K562 (cell line): Measurements from ENCODE around the gene EVI5.

ENCODE experiments used
- CTCF ChIP-seq, 3 experiments: IDR thresholded peaks in 2 of 3; conservative IDR thresholded peaks in 1 of 3; 2 replicates each; pipeline ENCODE4 v1.5.1; 2011 to 2012; ENCODE audit warnings: low read length in 3 of 3, mild to moderate bottlenecking in 3 of 3, control low read depth in 2 of 3, improper control_type of control experiment in 1 of 3, inconsistent platforms in 1 of 3, low read depth in 1 of 3, mixed read lengths in 1 of 3, moderate library complexity in 1 of 3; ENCODE audit not compliant: insufficient read depth in 2 of 3
- EGR1 ChIP-seq: fragments of 450-650 bp; conservative IDR thresholded peaks from 2 replicates; pipeline ENCODE4 v1.6.1; 2017; ENCODE audit warnings: mild to moderate bottlenecking
- EWSR1 ChIP-seq: fragments of 450-650 bp; IDR thresholded peaks from 2 replicates; pipeline ENCODE4 v1.6.1; 2018; ENCODE audit warnings: borderline replicate concordance, mild to moderate bottlenecking, low read depth, moderate library complexity; ENCODE audit not compliant: partially characterized antibody
- NONO ChIP-seq, 2 experiments: fragments of 200-400 bp in 1 of 2; fragments of 450-650 bp in 1 of 2; formaldehyde crosslinking in 1 of 2; IDR thresholded peaks; 2 replicates each; pipeline ENCODE4 v1.6.1; 2017; ENCODE audit warnings: low read depth in 2 of 2, mild to moderate bottlenecking in 2 of 2, moderate library complexity in 2 of 2, low read length in 1 of 2
- PBX2 ChIP-seq, 2 experiments: IDR thresholded peaks in 1 of 2; conservative IDR thresholded peaks in 1 of 2; 2 replicates each; pipeline ENCODE4 v1.6.1; 2016; ENCODE audit warnings: low read depth in 2 of 2, mild to moderate bottlenecking in 1 of 2, missing compliant biosample characterization in 1 of 2, missing genetic modification characterization in 1 of 2, moderate library complexity in 1 of 2
- PHB2 ChIP-seq: fragments of 450-650 bp; IDR thresholded peaks from 2 replicates; pipeline ENCODE4 v1.6.1; 2017; ENCODE audit warnings: low read depth
- RERE ChIP-seq: sonication (generic); formaldehyde crosslinking; IDR thresholded peaks from 2 replicates; pipeline ENCODE4 v1.8.0; 2023; ENCODE audit warnings: missing genetic modification reagents, mild to moderate bottlenecking, borderline replicate concordance
- RREB1 ChIP-seq: fragments of 250-450 bp; sonication (Bioruptor Pico); IDR thresholded peaks from 2 replicates; pipeline ENCODE4 v1.4.0; 2020
- ZNF512 ChIP-seq: IDR thresholded peaks from 2 replicates; pipeline ENCODE4 v1.6.1; 2016; ENCODE audit warnings: missing genetic modification characterization, missing compliant biosample characterization

GRCh38 chr1:92465256-92465647, 319.7 kb downstream of the EVI5 start:
- TF ChIP-seq RERE (CRISPR knock-in tag) (no peak), CTCF (IDR thresholded peaks at IDR 0.05 in 2 of 3, conservative IDR thresholded peaks at IDR 0.05 in 1 of 3; ENCODE audit: insufficient read depth in 2 of 3, low read depth in 1 of 3, low read length in 3 of 3) (no peak), EWSR1 (no peak), EGR1 (no peak), PHB2 (no peak), RREB1 (CRISPR knock-in tag) (no peak), PBX2 (CRISPR knock-in tag; IDR thresholded peaks at IDR 0.05; ENCODE audit: low read depth) (no peak), PBX2 (tag; conservative IDR thresholded peaks at IDR 0.05; ENCODE audit: low read depth) (no peak), NONO (IDR thresholded peaks at IDR 0.05; ENCODE audit: low read depth in 2 of 2, low read length in 1 of 2) (no peak), ZNF512 (tag) (no peak)
